ENCODE measurements around the gene BUD23. TPM values are rescaled to one million over a fixed set of nuclear protein-coding genes. Genes with fewer than 3 reads are reported as not detected.
"Not testable (repeated sequence)": the region's sequence is repeated elsewhere in the genome, so short reads cannot be mapped to it uniquely, and the experiment has no call there.

BUD23 gene
- total RNA-seq, 1 experiment from 2014 or later = 168 TPM

DNA sequence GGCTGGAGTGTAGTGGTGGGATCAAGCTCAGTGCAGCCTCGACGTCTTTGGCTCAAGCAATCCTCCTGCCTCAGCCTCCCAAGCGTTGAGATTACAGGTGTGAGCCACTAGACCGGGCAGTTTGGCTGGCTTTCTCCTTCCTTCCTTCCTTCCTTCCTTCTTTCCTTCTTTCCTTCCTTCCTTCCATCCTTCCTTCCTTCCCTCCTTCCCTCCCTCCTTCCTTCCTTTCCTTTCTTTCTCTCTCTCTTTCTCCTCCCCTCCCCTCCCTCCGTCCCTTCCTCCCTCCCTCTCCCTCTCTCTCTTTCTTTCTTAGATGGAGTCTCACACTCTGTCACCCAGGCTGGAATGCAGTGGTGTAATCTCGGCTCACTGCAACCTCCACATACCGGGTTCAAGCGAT, 23.4 kb upstream of the BUD23 start:
- intact Hi-C loops (cut with micrococcal nuclease) = loop anchor here (10.0 kb wide), 1 partner anchor 65 kb away; no protein-coding TSS in a partner anchor
- Histone ChIP-seq H3K4me3 (replicated peaks in 1 of 2; ENCODE audit: low read depth in 1 of 2, low read length in 2 of 2) (no peak overlapping the region), H3K9me3 (ENCODE audit: control insufficient read depth in 1 of 2, insufficient read depth in 1 of 2, low read depth in 1 of 2, low read length in 2 of 2) (peaks cover 0 to 6% of the 10 kb centered on the region in 2 experiments; a peak in 1 of 4 replicates), H3K9ac (ENCODE audit: low read length) (no peak overlapping the region), H3K79me2 (ENCODE audit: insufficient read depth, low read length) (no peaks in the 10 kb centered on the region), H3K27me3 (ENCODE audit: insufficient read depth, low read length) (no peaks in the 10 kb centered on the region), H3K36me3 (ENCODE audit: control insufficient read depth in 1 of 2, insufficient read depth in 2 of 2, low read length in 2 of 2) (no peaks in the 10 kb centered on the region), H3K4me2 (ENCODE audit: low read length) (no peak overlapping the region), H3K9me2 (ENCODE audit: insufficient read depth) (no peaks in the 10 kb centered on the region), H3K27ac (ENCODE audit: low read depth, low read length) (no peak overlapping the region), H4K20me1 (ENCODE audit: insufficient read depth) (no peaks in the 10 kb centered on the region), H3K4me1 (ENCODE audit: control insufficient read depth in 1 of 2, insufficient read depth in 2 of 2, low read length in 2 of 2) (peaks cover 10 to 14% of the 10 kb centered on the region in 2 experiments), H2AFZ (ENCODE audit: low read depth, low read length, poor library complexity, severe bottlenecking) (no peak overlapping the region)
- POLR2A ChIA-PET = no interaction called here
- RAD21 ChIA-PET (ENCODE audit: low non-redundant PET in 1 of 2, low total read pairs in 2 of 2, uncharacterized antibody in 2 of 2, unreplicated experiment in 2 of 2) = no interaction called here
- ATAC-seq (no peak), DNase-seq (ENCODE audit: low read depth, low spot score) (no peak)
- no TSS peak for BruUV-seq (replicated peaks)
- CTCF ChIA-PET = no interaction called here
- TF ChIP-seq, protein P1, sequence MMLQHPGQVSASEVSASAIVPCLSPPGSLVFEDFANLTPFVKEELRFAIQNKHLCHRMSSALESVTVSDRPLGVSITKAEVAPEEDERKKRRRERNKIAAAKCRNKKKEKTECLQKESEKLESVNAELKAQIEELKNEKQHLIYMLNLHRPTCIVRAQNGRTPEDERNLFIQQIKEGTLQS (IDR thresholded peaks at IDR 0.05) = no peak

DNA sequence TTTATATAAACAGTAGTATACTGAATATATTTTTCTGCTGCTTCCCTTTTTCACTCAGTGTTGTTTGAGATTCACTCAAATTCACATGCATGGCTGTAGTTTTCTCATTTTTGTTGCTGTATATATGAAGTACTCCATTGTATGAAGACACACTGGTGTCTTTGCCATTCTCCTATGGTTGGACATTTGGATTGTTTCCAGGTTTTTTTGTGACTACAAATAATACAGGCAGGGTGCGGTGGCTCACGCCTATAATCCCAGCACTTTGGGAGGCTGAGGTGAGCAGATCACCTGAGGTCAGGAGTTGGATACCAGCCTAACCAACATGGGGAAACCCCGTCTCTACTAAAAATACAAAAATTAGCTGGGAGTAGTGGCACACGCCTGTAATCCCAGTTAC, 22.8 kb upstream of the BUD23 start:
- CTCF ChIA-PET; H3K4me3 ChIP-seq (replicated peaks in 1 of 2; ENCODE audit: low read depth in 1 of 2, low read length in 2 of 2); H3K27ac ChIP-seq (ENCODE audit: low read depth, low read length); H3K9me3 ChIP-seq (ENCODE audit: control insufficient read depth in 1 of 2, insufficient read depth in 1 of 2, low read depth in 1 of 2, low read length in 2 of 2); BruUV-seq (replicated peaks); H3K27me3 ChIP-seq (ENCODE audit: insufficient read depth, low read length); H3K36me3 ChIP-seq (ENCODE audit: control insufficient read depth in 1 of 2, insufficient read depth in 2 of 2, low read length in 2 of 2); H2AFZ ChIP-seq (ENCODE audit: low read depth, low read length, poor library complexity, severe bottlenecking); POLR2A ChIA-PET; H3K79me2 ChIP-seq (ENCODE audit: insufficient read depth, low read length); DNase-seq (ENCODE audit: low read depth, low spot score); H3K9me2 ChIP-seq (ENCODE audit: insufficient read depth); H3K9ac ChIP-seq (ENCODE audit: low read length); RAD21 ChIA-PET (ENCODE audit: low non-redundant PET in 1 of 2, low total read pairs in 2 of 2, uncharacterized antibody in 2 of 2, unreplicated experiment in 2 of 2); ATAC-seq; H3K4me2 ChIP-seq (ENCODE audit: low read length); H4K20me1 ChIP-seq (ENCODE audit: insufficient read depth): not testable (repeated sequence)
- H3K4me1 ChIP-seq (ENCODE audit: control insufficient read depth in 1 of 2, insufficient read depth in 2 of 2, low read length in 2 of 2) = peaks cover 15 to 21% of the 10 kb centered on the region in 2 experiments
- intact Hi-C loops (cut with micrococcal nuclease) = loop anchor here (10.0 kb wide), 1 partner anchor 64 kb away; no protein-coding TSS in a partner anchor

GRCh38 chr7:73663033-73663432, 20.4 kb upstream of the BUD23 start:
- RAD21 ChIA-PET (ENCODE audit: low non-redundant PET in 1 of 2, low total read pairs in 2 of 2, uncharacterized antibody in 2 of 2, unreplicated experiment in 2 of 2) = no interaction called here
- no peak for ATAC-seq
- Histone ChIP-seq H3K9me2 (ENCODE audit: insufficient read depth) (no peaks in the 10 kb centered on the region), H2AFZ (ENCODE audit: low read depth, low read length, poor library complexity, severe bottlenecking) (no peak overlapping the region), H3K9ac (ENCODE audit: low read length) (no peak overlapping the region), H4K20me1 (ENCODE audit: insufficient read depth) (no peaks in the 10 kb centered on the region), H3K4me3 (replicated peaks in 1 of 2; ENCODE audit: low read depth in 1 of 2, low read length in 2 of 2) (no peak overlapping the region), H3K27me3 (ENCODE audit: insufficient read depth, low read length) (no peaks in the 10 kb centered on the region), H3K36me3 (ENCODE audit: control insufficient read depth in 1 of 2, insufficient read depth in 2 of 2, low read length in 2 of 2) (no peaks in the 10 kb centered on the region), H3K27ac (ENCODE audit: low read depth, low read length) (no peak overlapping the region), H3K4me1 (ENCODE audit: control insufficient read depth in 1 of 2, insufficient read depth in 2 of 2, low read length in 2 of 2) (peaks cover 26 to 37% of the 10 kb centered on the region in 2 experiments), H3K79me2 (ENCODE audit: insufficient read depth, low read length) (no peaks in the 10 kb centered on the region), H3K9me3 (ENCODE audit: control insufficient read depth in 1 of 2, insufficient read depth in 1 of 2, low read depth in 1 of 2, low read length in 2 of 2) (peaks cover 0 to 6% of the 10 kb centered on the region in 2 experiments; a peak in 1 of 4 replicates), H3K4me2 (ENCODE audit: low read length) (no peak overlapping the region)
- no peak for TF ChIP-seq POLR2A (IDR thresholded peaks at IDR 0.05; ENCODE audit: borderline replicate concordance, extremely low read depth, insufficient read depth, insufficient read length)
- TF ChIP-seq CBX3 (IDR thresholded peaks at IDR 0.05; ENCODE audit: low read depth) = peak; percentile 79; the same call in 1 of the 2 replicates
- POLR2A ChIA-PET = no interaction called here
- intact Hi-C loops (cut with micrococcal nuclease) = loop anchor here (10.0 kb wide), 1 partner anchor 62 kb away; no protein-coding TSS in a partner anchor
- no TSS peak for BruUV-seq (replicated peaks)
- CTCF ChIA-PET = no interaction called here
- DNase-seq (ENCODE audit: low read depth, low spot score) = no peak
